Measurements from ENCODE around the gene REC8. TPM values are rescaled to one million over a fixed set of nuclear protein-coding genes. Genes with fewer than 3 reads are reported as not detected.
"Not testable (repeated sequence)": the region's sequence is repeated elsewhere in the genome, so short reads cannot be mapped to it uniquely, and the experiment has no call there.

The REC8 gene
- total RNA-seq, 1 experiment from 2014 or later: not detected

GRCh38 chr14:24183014-24183481 is 11.2 kb downstream of the REC8 start:
- DNase-seq (ENCODE audit: low read depth): no peak

DNA sequence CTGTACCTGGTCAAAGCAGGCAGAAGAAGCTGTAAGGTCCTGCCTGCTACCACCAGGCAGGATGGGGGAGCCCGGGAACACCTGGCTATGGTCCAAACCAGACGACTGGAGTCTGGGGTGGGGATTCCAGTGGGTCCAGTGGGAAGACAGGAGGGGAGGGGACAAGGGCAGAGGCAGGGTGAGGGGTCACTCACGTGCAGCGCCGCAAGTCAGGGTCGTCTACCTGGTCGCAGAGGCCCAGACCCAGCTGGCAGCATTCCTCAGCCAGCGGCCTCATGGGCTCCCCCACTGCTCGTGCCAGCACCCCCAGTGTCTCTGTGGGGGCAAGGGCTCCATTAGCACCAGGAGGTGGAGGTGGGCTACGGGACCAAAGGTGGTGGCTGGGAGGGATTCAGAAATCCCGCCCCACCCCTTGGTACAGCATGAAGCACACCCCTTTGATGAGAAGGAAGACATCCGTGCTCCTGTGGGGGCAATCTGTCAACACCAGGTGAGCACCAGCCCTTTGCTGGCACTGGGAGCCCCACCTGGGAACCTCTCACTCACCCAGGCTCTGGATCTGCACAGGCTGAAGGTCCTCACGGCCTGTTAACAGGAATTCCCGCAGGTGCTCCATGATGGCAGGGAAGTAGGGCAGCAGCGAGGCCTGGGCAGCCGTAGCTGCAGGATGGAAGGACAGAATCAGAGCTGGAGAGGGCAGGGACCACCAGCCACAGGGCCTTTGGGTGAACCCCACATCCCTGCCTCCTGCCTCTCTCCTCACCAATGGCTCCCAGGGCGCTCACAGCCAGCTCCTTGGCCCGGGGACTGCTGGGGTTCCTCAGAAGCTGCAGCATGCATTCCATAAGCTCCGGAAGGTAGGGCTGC is 12.5 kb downstream of the REC8 start:
- no peak for DNase-seq (ENCODE audit: low read depth)

DNA sequence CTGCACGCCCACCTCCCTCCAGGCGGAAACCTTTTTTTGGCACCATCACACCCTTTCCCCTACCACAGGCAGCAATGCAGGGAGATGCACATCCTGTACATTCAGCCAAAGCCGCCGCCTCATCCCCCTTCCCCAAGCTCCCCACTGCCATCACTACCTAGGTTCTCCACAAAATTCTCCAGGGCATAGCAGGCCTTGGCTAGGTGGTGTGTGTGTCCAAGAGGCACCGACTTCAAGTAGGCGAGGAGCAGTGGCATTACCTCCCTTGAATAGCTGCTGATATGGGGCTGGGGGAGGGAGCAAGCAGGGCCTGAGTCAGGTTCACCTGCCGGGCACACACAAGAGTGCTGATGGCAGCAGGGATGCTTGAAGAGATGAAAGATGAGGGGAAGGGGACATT is 13.1 kb downstream of the REC8 start:
- DNase-seq (ENCODE audit: low read depth): no peak

DNA sequence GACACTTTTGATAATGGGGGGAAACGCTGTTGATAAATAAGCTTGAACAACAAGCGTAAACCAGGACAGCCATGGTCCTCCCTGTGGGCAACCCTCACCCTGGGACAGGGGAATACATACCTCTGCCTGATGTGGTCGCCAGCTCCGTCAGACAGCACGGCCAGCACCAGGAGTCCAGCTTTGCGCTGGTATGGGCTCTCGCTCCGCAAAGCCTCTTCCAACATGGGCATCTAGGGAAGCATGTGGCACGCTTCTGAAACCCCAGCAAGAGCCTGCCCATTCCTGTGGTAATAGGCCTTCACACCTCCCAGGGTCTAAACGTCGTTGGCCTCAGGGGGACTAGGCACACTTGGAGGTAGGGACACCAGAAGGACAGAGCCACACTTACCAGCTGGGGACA is 13.9 kb downstream of the REC8 start:
- no peak for DNase-seq (ENCODE audit: low read depth)

DNA sequence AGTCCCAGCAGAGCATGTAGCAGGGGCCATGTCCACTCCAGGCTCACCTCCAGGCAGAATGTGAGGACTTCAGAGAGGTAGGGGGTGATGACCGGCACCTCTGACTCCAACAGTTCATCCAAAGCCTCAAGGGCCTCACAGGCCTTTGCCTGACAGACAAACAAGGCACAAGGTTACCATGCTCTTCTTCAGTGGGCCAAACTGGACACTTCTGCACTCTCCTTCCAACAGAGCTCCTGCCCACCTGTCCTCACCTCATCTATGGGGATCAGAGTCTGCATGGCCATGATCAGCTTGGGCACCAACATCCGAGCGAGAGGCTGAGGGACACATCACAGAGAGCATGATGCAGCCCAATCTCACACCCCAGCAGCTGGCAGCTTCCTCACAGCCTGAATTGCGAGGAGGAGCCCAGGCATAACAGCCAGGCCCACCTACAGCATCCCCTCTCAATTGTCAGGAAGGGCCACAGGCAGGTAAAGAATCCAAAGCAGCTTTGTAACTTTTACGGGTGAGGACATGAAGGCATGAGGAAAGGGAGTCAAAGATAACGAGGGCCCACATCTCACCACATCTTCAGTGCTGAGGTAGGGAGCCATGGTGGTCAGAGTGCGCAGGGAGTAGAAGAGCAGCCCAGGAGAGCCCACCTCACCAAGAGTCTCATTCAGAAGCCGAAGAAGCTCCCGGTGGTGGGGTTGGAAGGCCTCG is 15.1 kb downstream of the REC8 start:
- DNase-seq (ENCODE audit: low read depth): no peak

GRCh38 chr14:24187539-24187915 is 15.6 kb downstream of the REC8 start:
- no peak for DNase-seq (ENCODE audit: low read depth)

- DNase-seq (ENCODE audit: low read depth): peak; percentile 99
These were observed 16.6 kb downstream of the REC8 start, which contains the start of gene IPO4 for GRCh38 chr14:24188251-24189058. Gene IPO4 (minus strand): TSS chr14:24188816. CDS start chr14:24188787, 29 bp downstream.

GRCh38 chr14:24189059-24189375 is 17.1 kb downstream of the REC8 start:
- no peak for DNase-seq (ENCODE audit: low read depth)

DNA sequence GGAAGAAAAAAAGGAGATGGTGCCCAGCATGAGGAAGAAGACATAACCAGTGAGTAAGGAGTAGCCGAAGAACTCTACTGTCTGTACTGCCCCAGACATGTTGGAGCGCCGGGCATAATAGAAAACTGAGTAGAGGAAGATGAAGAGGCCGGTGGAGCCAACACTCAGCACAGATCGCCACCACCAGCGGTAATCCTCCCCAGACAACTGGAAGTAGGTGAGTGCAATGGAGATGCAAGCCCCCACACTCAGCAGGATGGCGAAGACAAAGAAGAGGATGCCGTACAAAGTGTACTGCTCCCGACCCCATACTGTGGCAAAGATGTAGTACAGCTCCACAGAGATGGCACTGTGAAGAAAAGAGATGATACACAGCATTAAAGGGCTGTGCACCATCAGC is 17.6 kb downstream of the REC8 start:
- DNase-seq (ENCODE audit: low read depth): no peak

GRCh38 chr14:24190416-24190815 is 18.5 kb downstream of the REC8 start:
- DNase-seq (ENCODE audit: low read depth): no peak

DNA sequence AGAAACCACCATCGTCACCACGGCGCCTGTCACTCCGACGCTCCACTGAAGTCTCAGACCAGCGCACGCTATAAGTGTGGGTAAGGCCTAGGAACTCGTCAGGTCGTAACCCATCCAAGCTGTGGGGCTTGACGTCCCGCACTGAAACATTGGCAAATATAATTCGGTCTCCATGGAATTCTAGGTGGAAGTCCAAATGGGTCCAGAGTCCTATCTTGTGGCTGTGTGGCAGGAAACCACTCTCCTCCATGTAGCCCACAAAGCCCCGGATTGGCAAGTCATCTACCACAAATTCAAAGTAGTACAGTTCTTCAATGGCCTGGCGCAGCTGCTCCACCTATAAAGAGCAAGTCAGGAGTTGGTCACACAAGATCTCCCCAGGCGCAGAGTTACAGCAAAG is 21.1 kb downstream of the REC8 start:
- DNase-seq (ENCODE audit: low read depth): no peak

DNA sequence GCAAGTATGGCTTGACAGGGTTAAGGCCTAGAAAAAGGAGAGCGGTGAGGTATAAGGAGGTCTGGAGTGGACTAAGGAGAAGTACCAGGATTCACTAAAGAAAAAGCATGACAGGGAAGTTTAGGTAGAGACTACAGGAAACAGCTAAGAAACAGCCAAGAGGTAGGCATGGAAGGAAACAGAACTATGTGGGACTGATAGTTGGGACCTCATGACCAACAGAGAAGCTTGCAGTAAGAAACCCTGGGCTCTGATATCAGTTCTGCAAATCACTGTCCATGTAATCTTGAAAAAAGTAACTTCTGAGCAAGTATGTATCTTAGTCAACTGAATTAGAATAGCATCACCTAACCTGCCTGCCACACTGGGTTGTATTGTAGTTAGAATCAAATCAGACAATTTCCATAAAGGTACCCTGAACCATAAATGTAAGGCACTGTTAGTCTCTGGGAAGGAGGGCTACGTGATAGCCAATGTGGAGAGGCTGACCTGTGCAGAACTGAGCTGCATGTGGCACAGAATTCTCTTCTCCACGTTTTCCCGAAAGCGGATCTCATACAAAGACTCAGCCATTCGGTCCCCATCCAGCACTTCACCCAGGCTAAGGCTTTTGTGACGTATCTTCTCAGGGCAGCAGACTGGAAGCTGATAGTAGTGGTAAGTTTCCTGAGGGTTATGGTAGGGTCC is 22.4 kb downstream of the REC8 start:
- no peak for DNase-seq (ENCODE audit: low read depth)

GRCh38 chr14:24194873-24195185 is 22.9 kb downstream of the REC8 start:
- no peak for DNase-seq (ENCODE audit: low read depth)

DNA sequence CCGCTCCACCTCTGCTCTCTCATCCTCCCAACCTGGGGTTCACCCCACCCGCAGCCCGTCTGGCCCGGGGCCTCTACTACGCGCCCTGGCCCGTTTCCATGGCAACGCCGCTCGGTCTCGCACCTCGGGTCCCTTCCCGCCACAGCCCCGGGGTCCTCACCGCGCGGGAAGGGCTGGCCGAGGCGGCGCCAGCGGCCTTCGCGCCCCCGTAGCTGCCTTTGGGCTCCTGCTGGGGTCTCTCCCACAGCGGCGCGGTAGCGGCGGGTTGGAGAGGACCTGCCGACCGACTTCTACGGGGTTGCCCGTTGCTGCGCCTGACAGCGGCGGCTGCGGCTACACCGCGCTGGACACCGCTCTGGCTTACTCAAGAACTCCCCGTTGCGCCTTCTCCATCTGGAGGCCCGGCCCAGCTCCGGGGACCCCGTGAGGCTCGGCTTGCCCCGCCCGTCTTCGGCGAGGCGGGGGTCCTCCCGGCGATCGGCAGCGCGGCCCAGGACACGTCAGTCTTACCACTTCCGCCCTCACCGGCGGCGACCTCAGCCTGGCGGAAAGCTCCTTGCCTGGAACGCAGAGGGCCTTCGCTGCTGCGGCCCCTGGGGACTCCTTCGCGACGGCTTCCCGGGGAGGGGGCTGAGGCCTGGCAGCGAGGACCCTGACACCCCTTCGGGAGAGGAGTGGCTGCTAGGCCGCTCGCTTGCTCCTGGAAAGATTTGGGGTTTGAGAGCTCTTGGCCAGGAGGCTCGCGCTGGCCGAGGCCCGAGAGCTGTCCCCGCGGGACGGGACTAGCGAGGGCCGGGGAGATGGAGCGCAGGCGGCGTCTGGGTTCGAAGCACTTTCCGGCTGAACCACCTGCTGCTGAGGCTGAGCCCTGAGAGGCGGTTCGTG is 23.5 kb downstream of the REC8 start, which contains the start of gene TM9SF1:
Gene TM9SF1 (minus strand): TSS at position 256 of the 885 bp plus-strand sequence. CDS start 422 bp downstream, outside the sequence.
- peak; percentile 95 for DNase-seq (ENCODE audit: low read depth)

- DNase-seq (ENCODE audit: low read depth): peak; percentile 33
These were observed 24.5 kb downstream of the REC8 start for GRCh38 chr14:24196071-24197055.

DNA sequence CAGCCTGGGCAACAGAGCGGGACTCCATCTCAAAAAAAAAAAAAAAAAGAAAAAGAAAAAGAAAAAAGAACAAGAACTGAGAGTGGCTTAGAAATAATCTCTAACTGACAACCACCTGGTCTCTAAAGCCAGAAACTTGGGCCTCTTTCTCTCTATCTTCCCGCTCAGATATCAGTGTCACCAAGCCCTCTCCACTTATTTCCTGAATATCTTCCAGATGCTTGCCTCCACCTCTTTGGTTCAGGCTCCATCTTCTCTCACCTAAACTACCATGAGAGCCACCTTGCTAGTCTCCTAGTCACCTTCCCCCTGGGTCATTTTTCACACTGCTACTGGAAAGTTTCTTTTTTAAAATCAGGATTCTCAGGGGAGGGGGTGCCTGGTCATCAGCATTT is 25.2 kb downstream of the REC8 start:
- DNase-seq (ENCODE audit: low read depth): no peak

DNA sequence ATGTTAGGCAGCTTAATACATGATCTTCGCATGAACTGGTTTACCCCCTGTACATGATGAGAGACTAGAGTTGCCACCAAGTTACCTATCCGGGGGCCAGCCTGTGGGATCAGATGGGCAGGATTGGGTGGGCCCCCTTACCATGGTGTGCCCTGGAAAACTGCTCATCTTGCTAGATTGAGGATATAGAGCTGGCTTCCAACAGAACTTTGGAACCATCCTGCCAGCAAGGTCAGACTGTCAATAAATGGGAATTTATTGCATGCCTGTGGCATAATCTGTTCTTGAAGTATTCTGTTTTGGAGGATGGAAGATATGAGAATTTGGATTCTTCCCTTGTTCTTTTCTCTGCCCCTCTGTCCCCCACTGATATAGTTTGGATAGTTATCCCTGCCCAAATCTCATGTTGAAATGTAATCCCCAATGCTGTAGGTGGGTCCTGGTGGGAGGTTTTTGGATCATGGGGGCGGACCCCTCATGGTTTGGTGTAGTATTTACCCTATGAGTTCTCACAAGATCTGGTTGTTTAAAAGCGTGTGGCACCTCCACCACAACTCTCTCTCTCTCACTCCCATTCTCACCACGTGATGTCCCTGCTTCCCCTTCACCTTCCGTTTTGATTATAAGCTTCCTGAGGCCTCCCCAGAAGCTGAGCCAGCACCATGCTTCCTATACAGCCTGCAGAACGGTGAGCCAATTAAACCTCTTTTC is 27.1 kb downstream of the REC8 start:
- DNase-seq (ENCODE audit: low read depth): no peak

DNA sequence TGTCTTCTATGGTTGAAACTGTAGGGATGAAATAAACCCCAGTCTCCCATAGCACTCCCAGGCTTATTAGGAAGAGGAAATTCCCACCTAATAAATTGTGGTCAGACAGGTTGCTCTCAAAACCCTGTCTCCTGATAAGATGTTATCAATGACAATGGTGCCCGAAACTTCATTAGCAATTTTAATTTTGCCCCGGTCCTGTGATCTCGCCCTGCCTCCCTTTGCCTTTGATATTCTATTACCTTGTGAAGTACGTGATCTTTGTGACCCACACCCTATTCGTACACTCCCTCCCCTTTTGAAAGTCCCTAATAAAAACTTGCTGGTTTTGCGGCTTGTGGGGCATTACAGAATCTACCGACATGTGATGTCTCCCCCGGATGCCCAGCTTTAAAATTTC is 30.7 kb downstream of the REC8 start:
- DNase-seq (ENCODE audit: low read depth): not testable (repeated sequence)

Measured in Daoy (cell line).